Measurements from ENCODE around the gene CYP1A2. TPM values are rescaled to one million over a fixed set of nuclear protein-coding genes. Genes with fewer than 3 reads are reported as not detected.

Gene CYP1A2
- total and polyA plus RNA-seq, 7 donors, result 0.03 TPM; not detected in 6

DNA sequence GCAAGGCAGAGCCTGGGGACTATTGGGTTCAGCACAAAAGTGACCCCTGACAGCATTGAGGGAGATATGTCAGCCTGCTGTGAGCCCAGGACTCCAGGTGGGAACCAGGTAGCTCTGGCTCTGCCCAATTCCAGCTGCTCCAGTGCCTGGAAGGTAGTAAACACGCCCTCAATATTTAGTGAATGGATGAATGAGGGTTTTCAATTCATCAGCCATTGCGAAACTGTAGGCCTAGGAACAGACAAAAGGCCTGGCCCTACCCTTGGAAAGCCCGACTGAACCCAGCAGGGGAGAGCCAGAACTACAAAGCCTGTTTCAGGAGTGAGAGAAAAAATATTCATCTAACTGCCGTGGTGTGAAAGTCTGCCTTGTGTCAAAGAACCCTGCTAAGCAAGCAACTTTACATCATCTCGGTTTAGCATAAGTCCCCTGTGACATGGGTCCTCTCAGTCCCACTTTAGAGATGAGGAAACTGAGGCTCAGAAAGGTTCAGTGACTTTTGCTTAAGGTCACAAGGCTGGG, 25.1 kb downstream of the CYP1A2 start:
- 73 to 75% (median 75%) methylated on average over 5 of the region's 5 CpGs for WGBS, 3 donors
- TF ChIP-seq, protein P1, sequence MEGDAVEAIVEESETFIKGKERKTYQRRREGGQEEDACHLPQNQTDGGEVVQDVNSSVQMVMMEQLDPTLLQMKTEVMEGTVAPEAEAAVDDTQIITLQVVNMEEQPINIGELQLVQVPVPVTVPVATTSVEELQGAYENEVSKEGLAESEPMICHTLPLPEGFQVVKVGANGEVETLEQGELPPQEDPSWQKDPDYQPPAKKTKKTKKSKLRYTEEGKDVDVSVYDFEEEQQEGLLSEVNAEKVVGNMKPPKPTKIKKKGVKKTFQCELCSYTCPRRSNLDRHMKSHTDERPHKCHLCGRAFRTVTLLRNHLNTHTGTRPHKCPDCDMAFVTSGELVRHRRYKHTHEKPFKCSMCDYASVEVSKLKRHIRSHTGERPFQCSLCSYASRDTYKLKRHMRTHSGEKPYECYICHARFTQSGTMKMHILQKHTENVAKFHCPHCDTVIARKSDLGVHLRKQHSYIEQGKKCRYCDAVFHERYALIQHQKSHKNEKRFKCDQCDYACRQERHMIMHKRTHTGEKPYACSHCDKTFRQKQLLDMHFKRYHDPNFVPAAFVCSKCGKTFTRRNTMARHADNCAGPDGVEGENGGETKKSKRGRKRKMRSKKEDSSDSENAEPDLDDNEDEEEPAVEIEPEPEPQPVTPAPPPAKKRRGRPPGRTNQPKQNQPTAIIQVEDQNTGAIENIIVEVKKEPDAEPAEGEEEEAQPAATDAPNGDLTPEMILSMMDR (IDR thresholded peaks at IDR 0.05), result no peak
- no peaks in the 10 kb centered on the region for H3K4me1 ChIP-seq
- no peaks in the 10 kb centered on the region for H3K36me3 ChIP-seq (ENCODE audit: insufficient read depth in 1 of 2, low read depth in 1 of 2)
- H3K9me3 ChIP-seq, result no peaks in the 10 kb centered on the region
- DNase-seq, result no peak
- intact Hi-C loops (cut with DNase I), result loop anchor here in 1 of 2 donors (5.0 kb wide), 1 partner anchor 179 kb away; no protein-coding TSS in a partner anchor
- H3K4me3 ChIP-seq, result no peak overlapping the region
- no peak for ATAC-seq
- no peaks in the 10 kb centered on the region for H3K27me3 ChIP-seq (ENCODE audit: insufficient read depth in 3 of 3, low read length in 2 of 3)
- H3K27ac ChIP-seq, result no peak overlapping the region

DNA sequence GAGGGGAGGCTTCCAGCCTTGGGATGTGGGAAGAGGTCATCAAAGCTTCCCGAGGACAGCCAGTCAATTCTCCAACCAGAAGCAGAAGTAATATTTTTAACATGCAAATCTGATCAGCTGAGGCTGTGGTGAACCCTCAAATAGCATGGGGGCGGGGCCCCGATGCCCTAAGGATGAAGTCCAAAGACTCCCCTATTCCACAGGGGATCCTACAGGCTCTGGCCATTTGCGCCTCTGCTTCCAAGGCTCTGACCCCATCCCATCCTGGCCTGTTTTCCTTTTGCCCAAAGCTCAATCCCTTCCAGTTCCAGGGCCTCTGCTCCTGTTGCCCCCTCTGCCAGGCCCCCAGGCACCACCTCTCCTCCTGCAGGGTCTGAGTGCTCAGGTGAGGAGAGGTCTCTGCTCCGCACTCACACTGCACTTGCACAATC, 26.5 kb downstream of the CYP1A2 start:
- H3K27me3 ChIP-seq (ENCODE audit: insufficient read depth in 3 of 3, low read length in 2 of 3), result no peaks in the 10 kb centered on the region
- H3K27ac ChIP-seq, result no peak overlapping the region
- H3K9me3 ChIP-seq, result no peaks in the 10 kb centered on the region
- DNase-seq, result no peak
- TF ChIP-seq, protein P1 (IDR thresholded peaks at IDR 0.05), result no peak
- no peak overlapping the region for H3K4me3 ChIP-seq
- intact Hi-C loops (cut with DNase I), result no loop called here
- ATAC-seq, result no peak
- WGBS, 3 donors, result 79 to 93% (median 86%) methylated on average over 4 to 5 of the region's 5 CpGs
- no peaks in the 10 kb centered on the region for H3K36me3 ChIP-seq (ENCODE audit: insufficient read depth in 1 of 2, low read depth in 1 of 2)
- H3K4me1 ChIP-seq, result no peaks in the 10 kb centered on the region

DNA sequence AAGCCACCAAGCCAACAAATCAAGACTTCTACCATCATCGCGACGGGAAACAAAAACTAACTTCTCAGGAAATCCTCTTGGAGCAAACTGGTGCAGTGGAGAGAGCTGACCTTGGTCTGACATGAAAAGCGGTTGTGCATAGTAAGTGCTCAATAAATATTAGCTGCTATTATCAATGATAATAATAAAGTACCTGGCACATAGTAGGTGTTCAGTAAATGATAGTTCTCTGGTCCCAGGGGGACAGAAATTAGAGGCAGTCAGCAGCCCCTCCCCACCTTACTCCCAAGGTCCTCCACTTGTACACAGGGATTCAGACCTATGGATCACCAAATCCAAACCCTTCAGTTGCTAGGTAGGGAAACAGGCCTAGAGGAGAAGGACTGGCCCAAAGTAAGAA, 27.2 kb downstream of the CYP1A2 start:
- TF ChIP-seq, protein P1 (IDR thresholded peaks at IDR 0.05), result no peak
- WGBS, 3 donors, result 80 to 88% (median 88%) methylated on average over 4 of the region's 4 CpGs
- no peaks in the 10 kb centered on the region for H3K36me3 ChIP-seq (ENCODE audit: insufficient read depth in 1 of 2, low read depth in 1 of 2)
- no peaks in the 10 kb centered on the region for H3K27me3 ChIP-seq (ENCODE audit: insufficient read depth in 3 of 3, low read length in 2 of 3)
- ATAC-seq (no peak), DNase-seq (no peak)
- H3K9me3 ChIP-seq, result no peaks in the 10 kb centered on the region
- peaks cover under 1% of the 10 kb centered on the region for H3K4me1 ChIP-seq
- H3K27ac ChIP-seq, result no peak overlapping the region
- intact Hi-C loops (cut with DNase I), result no loop called here
- no peak overlapping the region for H3K4me3 ChIP-seq

DNA sequence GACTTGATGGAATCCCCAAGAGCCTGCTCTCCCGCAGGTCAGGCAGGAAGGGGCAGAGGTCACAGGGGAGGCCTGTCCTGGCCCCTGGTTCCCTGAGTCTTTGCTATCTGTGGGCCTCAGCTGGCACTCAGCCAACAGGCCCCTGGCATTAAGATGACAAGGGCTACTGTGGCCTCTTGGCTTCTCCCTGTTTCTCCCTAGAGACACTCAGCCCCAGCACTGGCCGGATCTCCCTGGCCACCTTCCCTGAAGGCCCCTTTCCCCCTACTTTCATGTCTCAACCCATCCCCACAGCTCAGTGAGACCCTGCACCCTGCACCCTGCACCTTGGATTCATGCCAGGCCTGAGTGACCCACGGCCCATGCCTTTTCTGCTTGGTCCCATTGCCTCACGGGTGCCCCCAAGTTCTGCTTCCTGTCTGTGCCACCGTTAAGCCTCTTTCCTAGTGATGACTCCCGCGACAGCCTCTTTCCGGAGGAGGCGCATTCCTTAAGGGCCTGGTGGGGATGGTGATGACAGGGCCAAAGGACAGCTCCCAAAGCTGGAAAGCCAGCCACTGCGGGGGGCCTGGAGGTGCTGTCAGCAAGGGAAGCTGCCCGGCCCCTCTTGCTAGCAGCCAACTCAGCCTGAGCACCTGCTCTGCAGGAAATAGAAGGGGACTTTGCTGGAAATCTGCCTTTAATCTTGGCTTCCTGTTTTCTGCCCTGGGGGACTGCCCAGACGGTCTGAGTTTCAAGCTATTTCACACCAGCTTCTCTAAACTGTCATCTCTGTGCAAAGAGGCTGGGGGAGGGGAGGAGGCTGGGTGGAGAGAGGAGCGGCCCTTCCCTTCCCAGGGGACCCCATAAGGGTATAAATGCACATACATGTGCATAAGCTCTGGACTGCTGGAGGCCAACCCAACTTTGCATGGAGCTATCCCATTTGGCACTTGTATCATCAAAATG, 28.4 kb downstream of the CYP1A2 start:
- intact Hi-C loops (cut with DNase I), result no loop called here
- TF ChIP-seq, protein P1 (IDR thresholded peaks at IDR 0.05), result no peak
- Histone ChIP-seq H3K4me1 (peaks cover 9% of the 10 kb centered on the region), H3K36me3 (ENCODE audit: insufficient read depth in 1 of 2, low read depth in 1 of 2) (no peaks in the 10 kb centered on the region), H3K9me3 (no peaks in the 10 kb centered on the region), H3K27me3 (ENCODE audit: insufficient read depth in 3 of 3, low read length in 2 of 3) (no peaks in the 10 kb centered on the region), H3K27ac (no peak overlapping the region), H3K4me3 (no peak overlapping the region)
- ATAC-seq (peak in 1 of 4 donors; percentile 21), DNase-seq (no peak)
- 30 to 38% (median 30%) methylated on average over 13 of the region's 13 CpGs for WGBS, 3 donors
